GM18909 (cell line): ENCODE data around the gene TBX20.
A peak's percentile ranks its signal among the peaks of the same experiment; 100 is the strongest.

Experiments used
- ATAC-seq: cut with Tn5 transposase; IDR thresholded peaks from one replicate; pipeline ENCODE4 v1.9.1; 2021; ENCODE audit warnings: mild to moderate bottlenecking; ENCODE audit not compliant: unreplicated experiment, poor library complexity

The TBX20 gene

GRCh38 chr7:35253710-35254495, at the start of gene TBX20:
TBX20 (minus strand) TSS chr7:35254100; CDS start chr7:35253620, 480 bp downstream.
- ATAC-seq: peak; percentile 75

GRCh38 chr7:35289376-35289775, 35.5 kb upstream of the TBX20 start:
- no peak for ATAC-seq

GRCh38 chr7:35286986-35287385, 33.1 kb upstream of the TBX20 start:
- ATAC-seq: no peak

- ATAC-seq: no peak
Measured at GRCh38 chr7:35286422-35286821, 32.5 kb upstream of the TBX20 start.

- no peak for ATAC-seq
Measured at GRCh38 chr7:35285799-35286198, 31.9 kb upstream of the TBX20 start.

GRCh38 chr7:35280902-35281301, 27.0 kb upstream of the TBX20 start:
- ATAC-seq: no peak

- no peak for ATAC-seq
Measured at GRCh38 chr7:35277359-35277758, 23.5 kb upstream of the TBX20 start.

GRCh38 chr7:35272246-35272645, 18.3 kb upstream of the TBX20 start:
- no peak for ATAC-seq

- ATAC-seq: no peak
Measured at GRCh38 chr7:35268953-35269352, 15.1 kb upstream of the TBX20 start.

- no peak for ATAC-seq
Measured at GRCh38 chr7:35267411-35267810, 13.5 kb upstream of the TBX20 start.

GRCh38 chr7:35263396-35263795, 9.5 kb upstream of the TBX20 start:
- no peak for ATAC-seq

GRCh38 chr7:35261476-35262285, 7.8 kb upstream of the TBX20 start:
- ATAC-seq: no peak

GRCh38 chr7:35261041-35261440, 7.1 kb upstream of the TBX20 start:
- no peak for ATAC-seq

- ATAC-seq: no peak
Measured at GRCh38 chr7:35260246-35260645, 6.3 kb upstream of the TBX20 start.

- no peak for ATAC-seq
Measured at GRCh38 chr7:35259523-35259908, 5.6 kb upstream of the TBX20 start.

- no peak for ATAC-seq
Measured at GRCh38 chr7:35258868-35259522, 5.1 kb upstream of the TBX20 start.

- no peak for ATAC-seq
Measured at GRCh38 chr7:35258125-35258867, 4.4 kb upstream of the TBX20 start.

- ATAC-seq: no peak
Measured at GRCh38 chr7:35257251-35258124, 3.6 kb upstream of the TBX20 start.
